H1 (cell line): ENCODE data around the gene COX10. TPM values are rescaled to one million over a fixed set of nuclear protein-coding genes. Genes with fewer than 3 reads are reported as not detected.

Experiments used
- CTCF ChIA-PET: fragments of 300-600 bp; sonication (Branson Sonifier 250); formaldehyde crosslinking; loops from one replicate; lab custom pipeline; 2021; ENCODE audit not compliant: partially characterized antibody; lab: Charles Lee
- POLR2A ChIA-PET: fragments of 300-600 bp; sonication (Branson Sonifier 250); formaldehyde crosslinking; loops from one replicate; lab custom pipeline; 2021; ENCODE audit warnings: inconsistent platforms; ENCODE audit not compliant: partially characterized antibody; lab: Charles Lee
- DNase-seq, 2 experiments: peaks; one replicate each; pipeline versions ENCODE4 v3.0.0 to v3.0.0-alpha.2; 2010 to 2022; ENCODE audit warnings: low spot score in 2 of 2, low read depth in 1 of 2, mixed read lengths in 1 of 2
- FAIRE-seq: peaks from 2 replicates; lab custom pipeline; 2011; peaks lifted over from hg19 to GRCh38; lab: Jason Lieb, UNC
- H2AFZ ChIP-seq: 2 replicates; pipeline ENCODE4 v1.8.1; 2012; ENCODE audit warnings: low read length, inconsistent platforms
- H2AK5ac ChIP-seq: 2 replicates; pipeline ENCODE4 v1.6.1; 2013; ENCODE audit warnings: low read depth, low read length
- H2BK120ac ChIP-seq: replicated peaks from 2 replicates; pipeline ENCODE3; 2013; ENCODE audit warnings: low read depth, low read length, inconsistent platforms
- H2BK12ac ChIP-seq: 2 replicates; pipeline ENCODE4 v1.6.1; 2013; ENCODE audit warnings: low read depth, low read length
- H2BK15ac ChIP-seq: 2 replicates; pipeline ENCODE4 v1.6.1; 2013; ENCODE audit warnings: low read length
- H2BK20ac ChIP-seq: 2 replicates; pipeline ENCODE4 v1.6.1; 2013; ENCODE audit warnings: low read length
- H2BK5ac ChIP-seq: 2 replicates; pipeline ENCODE4 v1.6.1; 2013; ENCODE audit warnings: low read depth, low read length
- H3K14ac ChIP-seq: 2 replicates; pipeline ENCODE4 v1.6.1; 2013; ENCODE audit warnings: inconsistent platforms; ENCODE audit not compliant: insufficient read length
- H3K18ac ChIP-seq: 2 replicates; pipeline ENCODE4 v1.6.1; 2013; ENCODE audit warnings: low read length; ENCODE audit errors: extremely low read depth
- H3K23ac ChIP-seq: 2 replicates; pipeline ENCODE4 v1.6.1; 2013; ENCODE audit warnings: inconsistent platforms; ENCODE audit not compliant: insufficient read length
- H3K23me2 ChIP-seq: 2 replicates; pipeline ENCODE4 v1.6.1; 2013; ENCODE audit warnings: low read depth, low read length
- H3K27ac ChIP-seq: 2 replicates; pipeline ENCODE4 v1.6.1; 2011; ENCODE audit warnings: low read depth, low read length, inconsistent platforms
- H3K27me3 ChIP-seq, 4 experiments: replicated peaks in 1 of 4; 1 replicate in 1 of 4; 2 replicates in 3 of 4; pipeline versions ENCODE4 v1.6.1 to v1.8.1; 2011 to 2013; ENCODE audit warnings: low read length in 3 of 4, mild to moderate bottlenecking in 3 of 4, inconsistent platforms in 2 of 4, mixed read lengths in 2 of 4, moderate library complexity in 1 of 4; ENCODE audit not compliant: control insufficient read depth in 3 of 4, insufficient read depth in 3 of 4; ENCODE audit errors: extremely low read depth in 1 of 4
- H3K36me3 ChIP-seq, 4 experiments: 2 replicates each; pipeline versions ENCODE4 v1.6.1 to v1.8.1; 2011 to 2013; ENCODE audit warnings: mild to moderate bottlenecking in 4 of 4, low read length in 3 of 4, moderate library complexity in 2 of 4, control low read depth in 1 of 4, inconsistent platforms in 1 of 4; ENCODE audit not compliant: insufficient read depth in 4 of 4, control insufficient read depth in 2 of 4
- H3K4ac ChIP-seq: replicated peaks from 2 replicates; pipeline ENCODE3; 2013; ENCODE audit warnings: low read length, low read depth, mixed read lengths, inconsistent platforms; ENCODE audit not compliant: insufficient read length
- H3K4me1 ChIP-seq, 4 experiments: replicated peaks in 1 of 4; 1 replicate in 1 of 4; 2 replicates in 3 of 4; pipeline versions ENCODE4 v1.6.1 to v1.8.1; 2011 to 2013; ENCODE audit warnings: low read length in 3 of 4, inconsistent platforms in 2 of 4, mixed read lengths in 1 of 4; ENCODE audit not compliant: insufficient read depth in 4 of 4, control insufficient read depth in 3 of 4
- H3K4me2 ChIP-seq, 2 experiments: 2 replicates each; pipeline versions ENCODE4 v1.6.1 to v1.8.1; 2011 to 2013; ENCODE audit warnings: low read depth in 2 of 2, low read length in 2 of 2, control low read depth in 1 of 2, inconsistent platforms in 1 of 2, mild to moderate bottlenecking in 1 of 2; ENCODE audit not compliant: insufficient read depth in 1 of 2
- H3K4me3 ChIP-seq, 4 experiments: fragments of 200-600, 300-600 bp in 1 of 4; sonication (generic), shearing (Covaris generic), sonication (Bioruptor Twin) in 1 of 4; 2 replicates each; pipeline versions ENCODE4 v1.5.1 to v1.8.1; 2011 to 2016; ENCODE audit warnings: low read length in 4 of 4, low read depth in 3 of 4, control low read depth in 2 of 4, inconsistent platforms in 2 of 4, mild to moderate bottlenecking in 2 of 4, mixed read lengths in 1 of 4, moderate library complexity in 1 of 4; ENCODE audit not compliant: insufficient read depth in 2 of 4; ENCODE audit errors: extremely low read depth in 1 of 4
- H3K56ac ChIP-seq: replicated peaks from 2 replicates; pipeline ENCODE3; 2013; ENCODE audit warnings: low read depth, mild to moderate bottlenecking, mixed read lengths, low read length, inconsistent platforms; ENCODE audit not compliant: insufficient read length
- H3K79me1 ChIP-seq: 2 replicates; pipeline ENCODE4 v1.6.1; 2013; ENCODE audit warnings: low read depth, low read length, control low read depth
- H3K79me2 ChIP-seq, 2 experiments: 2 replicates each; pipeline versions ENCODE4 v1.6.1 to v1.8.1; 2012 to 2013; ENCODE audit warnings: low read length in 2 of 2, mild to moderate bottlenecking in 2 of 2, inconsistent platforms in 1 of 2; ENCODE audit not compliant: insufficient read depth in 2 of 2, control insufficient read depth in 1 of 2
- H3K9ac ChIP-seq, 4 experiments: replicated peaks in 1 of 4; 1 replicate in 1 of 4; 2 replicates in 3 of 4; pipeline versions ENCODE4 v1.6.1 to v1.8.1; 2011 to 2013; ENCODE audit warnings: low read depth in 3 of 4, low read length in 3 of 4, control low read depth in 2 of 4, mild to moderate bottlenecking in 2 of 4, moderate library complexity in 2 of 4, inconsistent platforms in 1 of 4; ENCODE audit errors: extremely low read depth in 1 of 4
- H3K9me3 ChIP-seq, 2 experiments: 2 replicates each; pipeline versions ENCODE4 v1.6.1 to v1.8.1; 2012 to 2013; ENCODE audit warnings: mild to moderate bottlenecking in 2 of 2, moderate library complexity in 2 of 2, control low read depth in 1 of 2, inconsistent platforms in 1 of 2, low read depth in 1 of 2, low read length in 1 of 2, mixed read lengths in 1 of 2; ENCODE audit not compliant: insufficient read depth in 2 of 2
- H4K20me1 ChIP-seq, 2 experiments: replicated peaks in 1 of 2; 2 replicates each; pipeline versions ENCODE3 to v1.8.1; 2011 to 2013; ENCODE audit warnings: inconsistent platforms in 2 of 2, low read length in 2 of 2, mild to moderate bottlenecking in 1 of 2; ENCODE audit not compliant: insufficient read depth in 2 of 2, control insufficient read depth in 1 of 2
- H4K5ac ChIP-seq: 2 replicates; pipeline ENCODE4 v1.6.1; 2013; ENCODE audit warnings: low read length, low read depth, mixed read lengths, inconsistent platforms; ENCODE audit not compliant: insufficient read length
- H4K8ac ChIP-seq: 2 replicates; pipeline ENCODE4 v1.8.0; 2013; ENCODE audit warnings: mild to moderate bottlenecking, moderate library complexity, low read length, inconsistent platforms; ENCODE audit not compliant: insufficient read depth; ENCODE audit errors: extremely low read depth
- H4K91ac ChIP-seq: replicated peaks from 2 replicates; pipeline ENCODE3; 2013; ENCODE audit warnings: low read length, mixed read lengths, inconsistent platforms; ENCODE audit not compliant: insufficient read length
- PHF8 ChIP-seq: fragments of 200-600 bp; sonication (generic); conservative IDR thresholded peaks from 2 replicates; pipeline ENCODE4 v1.7.1; 2012; ENCODE audit warnings: low read depth, mild to moderate bottlenecking, inconsistent platforms, low read length, moderate library complexity
- SRF ChIP-seq: IDR thresholded peaks from 2 replicates; pipeline ENCODE4 v1.6.1; 2011; ENCODE audit warnings: mild to moderate bottlenecking, low read depth, low read length, moderate library complexity
- polyA plus RNA-seq, 7 experiments: library from polyadenylated mRNA; depleted of rRNA in 3 of 7; stranded (reverse) in 5 of 7; unstranded in 2 of 7; fragments of >200 nt in 5 of 7; fragments of 200-250 nt in 2 of 7; gene quantifications; 1 replicate in 5 of 7; 2 replicates in 1 of 7; 4 replicates in 1 of 7; pipeline versions ENCODE4 v1.2.1 to v1.2.3, GENCODE V29; 2011 to 2013; ENCODE audit warnings: missing spikeins in 2 of 7, mixed read lengths in 2 of 7
- total RNA-seq: library from RNA; stranded (reverse); fragmentation: NEBNext Ultra II Directional; extraction: Animal tissue kit (Norgen Biotek cat#: 25700); gene quantifications from 2 replicates; pipeline ENCODE4 v1.2.1, GENCODE V29; 2021
- TF ChIP-seq, protein P1 (sequence below), 3 experiments: IDR thresholded peaks; 1 replicate in 2 of 3; 2 replicates in 1 of 3; pipeline versions ENCODE4 v1.5.1 to v1.6.1; 2011; ENCODE audit warnings: low read length in 3 of 3, mild to moderate bottlenecking in 3 of 3, inconsistent platforms in 2 of 3, low read depth in 1 of 3, moderate library complexity in 1 of 3; ENCODE audit not compliant: insufficient read depth in 1 of 3; ENCODE audit errors: control extremely low read depth in 1 of 3

The COX10 gene
- total and polyA plus RNA-seq, 2 of the 8 experiments (the other 6 are each of a cell fraction or from before 2014, with no cell fraction given), result 18.0 to 23.0 TPM

- CTCF ChIA-PET, result no interaction called here
- Histone ChIP-seq H3K4ac (no peak overlapping the region), H3K18ac (no peak overlapping the region)
Measured at GRCh38 chr17:14133104-14133503, 63.8 kb downstream of the COX10 start.

More at GRCh38 chr17:14133104-14133503, 63.8 kb downstream of the COX10 start:
- Histone ChIP-seq H3K27ac (no peak overlapping the region), H3K56ac (no peak overlapping the region), H4K91ac (no peak overlapping the region), H2BK20ac (no peak overlapping the region), H2AK5ac (no peak overlapping the region), H3K4me1 (peaks cover 0 to 8% (median 0%) of the 10 kb centered on the region in 4 experiments; a peak in 3 of 7 replicates), H3K36me3 (no peaks in the 10 kb centered on the region), H2BK5ac (no peak overlapping the region), H3K23ac (no peak overlapping the region), H2BK15ac (no peak overlapping the region), H2BK120ac (no peak overlapping the region), H3K4me2 (no peak overlapping the region), H4K20me1 (no peaks in the 10 kb centered on the region), H4K8ac (no peak overlapping the region), H3K79me2 (peaks cover 0 to 3% of the 10 kb centered on the region in 2 experiments; a peak in 2 of 4 replicates), H3K4me3 (no peak overlapping the region), H3K79me1 (no peaks in the 10 kb centered on the region), H3K27me3 (no peaks in the 10 kb centered on the region), H3K14ac (no peak overlapping the region), H2BK12ac (no peak overlapping the region), H3K23me2 (no peaks in the 10 kb centered on the region), H3K9me3 (no peaks in the 10 kb centered on the region), H3K9ac (no peak overlapping the region), H4K5ac (no peak overlapping the region), H2AFZ (no peak overlapping the region)
- POLR2A ChIA-PET, result no interaction called here
- no peak for FAIRE-seq
- DNase-seq, result no peak
- TF ChIP-seq, protein P1, sequence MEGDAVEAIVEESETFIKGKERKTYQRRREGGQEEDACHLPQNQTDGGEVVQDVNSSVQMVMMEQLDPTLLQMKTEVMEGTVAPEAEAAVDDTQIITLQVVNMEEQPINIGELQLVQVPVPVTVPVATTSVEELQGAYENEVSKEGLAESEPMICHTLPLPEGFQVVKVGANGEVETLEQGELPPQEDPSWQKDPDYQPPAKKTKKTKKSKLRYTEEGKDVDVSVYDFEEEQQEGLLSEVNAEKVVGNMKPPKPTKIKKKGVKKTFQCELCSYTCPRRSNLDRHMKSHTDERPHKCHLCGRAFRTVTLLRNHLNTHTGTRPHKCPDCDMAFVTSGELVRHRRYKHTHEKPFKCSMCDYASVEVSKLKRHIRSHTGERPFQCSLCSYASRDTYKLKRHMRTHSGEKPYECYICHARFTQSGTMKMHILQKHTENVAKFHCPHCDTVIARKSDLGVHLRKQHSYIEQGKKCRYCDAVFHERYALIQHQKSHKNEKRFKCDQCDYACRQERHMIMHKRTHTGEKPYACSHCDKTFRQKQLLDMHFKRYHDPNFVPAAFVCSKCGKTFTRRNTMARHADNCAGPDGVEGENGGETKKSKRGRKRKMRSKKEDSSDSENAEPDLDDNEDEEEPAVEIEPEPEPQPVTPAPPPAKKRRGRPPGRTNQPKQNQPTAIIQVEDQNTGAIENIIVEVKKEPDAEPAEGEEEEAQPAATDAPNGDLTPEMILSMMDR (IDR thresholded peaks at IDR 0.05; ENCODE audit: control extremely low read depth in 1 of 3, insufficient read depth in 1 of 3, low read depth in 1 of 3, low read length in 3 of 3), result no peak
- no peak for TF ChIP-seq SRF
- no peak for TF ChIP-seq PHF8
